ENCODE results near the gene TRAF4.
"Not testable (repeated sequence)": the region's sequence is repeated elsewhere in the genome, so short reads cannot be mapped to it uniquely, and the experiment has no call there.

TRAF4 gene

DNA sequence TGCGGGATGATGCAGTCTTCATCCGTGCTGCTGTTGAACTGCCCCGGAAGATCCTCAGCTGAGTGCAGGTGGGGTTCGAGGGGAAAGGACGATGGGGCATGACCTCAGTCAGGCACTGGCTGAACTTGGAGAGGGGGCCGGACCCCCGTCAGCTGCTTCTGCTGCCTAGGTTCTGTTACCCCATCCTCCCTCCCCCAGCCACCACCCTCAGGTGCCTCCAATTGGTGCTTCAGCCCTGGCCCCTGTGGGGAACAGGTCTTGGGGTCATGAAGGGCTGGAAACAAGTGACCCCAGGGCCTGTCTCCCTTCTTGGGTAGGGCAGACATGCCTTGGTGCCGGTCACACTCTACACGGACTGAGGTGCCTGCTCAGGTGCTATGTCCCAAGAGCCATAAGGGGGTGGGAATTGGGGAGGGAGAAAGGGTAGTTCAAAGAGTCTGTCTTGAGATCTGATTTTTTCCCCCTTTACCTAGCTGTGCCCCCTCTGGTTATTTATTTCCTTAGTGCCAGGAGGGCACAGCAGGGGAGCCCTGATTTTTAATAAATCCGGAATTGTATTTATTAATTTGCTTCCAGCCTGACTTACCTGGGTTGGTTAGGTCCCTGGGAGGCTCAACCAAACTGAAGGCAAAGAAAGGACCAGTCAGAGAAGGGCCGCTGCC lies 5.8 kb downstream of the TRAF4 start:
- no peak for DNase-seq

DNA sequence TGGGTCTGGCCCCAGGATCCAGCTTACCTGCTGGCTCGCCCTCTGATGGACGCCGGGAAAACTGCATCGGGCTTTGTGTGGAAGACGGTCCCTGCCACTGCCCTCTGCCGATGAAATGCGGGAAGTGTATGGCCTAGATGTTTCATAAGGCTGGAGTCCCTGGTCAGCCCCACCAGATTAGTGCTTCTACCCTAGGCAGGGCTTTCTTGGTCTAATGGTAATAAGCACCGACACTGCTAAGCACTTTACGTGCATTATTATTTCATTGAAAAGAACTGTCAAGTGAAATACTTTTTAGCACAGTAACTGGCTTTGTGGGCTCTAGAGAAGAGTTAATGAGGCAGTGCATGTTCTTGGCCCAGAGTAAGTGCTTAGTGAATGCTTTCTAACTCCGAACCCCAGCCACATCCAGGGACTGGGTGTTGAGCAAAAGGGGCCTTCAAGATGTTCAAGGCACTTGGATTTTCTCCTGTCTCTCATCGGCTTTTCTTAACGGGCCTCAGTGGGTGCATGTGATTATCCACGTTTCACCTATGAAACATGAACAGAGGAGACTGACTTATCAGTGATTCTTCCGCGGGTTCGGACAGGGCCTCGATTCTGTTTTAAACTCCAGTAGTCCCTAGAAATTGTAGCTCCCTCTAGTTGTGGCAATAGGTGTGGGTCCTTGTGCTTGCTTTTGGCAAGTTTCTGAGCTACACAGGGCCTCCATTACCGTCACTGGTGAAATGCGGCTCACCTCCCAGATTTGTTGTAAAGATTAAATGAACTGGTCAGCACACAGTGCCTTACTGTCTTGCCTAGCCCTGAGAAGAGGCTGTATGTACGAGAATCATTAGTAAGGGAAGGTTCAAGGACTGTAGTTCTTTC lies 6.6 kb downstream of the TRAF4 start:
- peak; percentile 95 for DNase-seq

GRCh38 chr17:28751600-28752366 lies 8.0 kb downstream of the TRAF4 start:
- DNase-seq = no peak

DNA sequence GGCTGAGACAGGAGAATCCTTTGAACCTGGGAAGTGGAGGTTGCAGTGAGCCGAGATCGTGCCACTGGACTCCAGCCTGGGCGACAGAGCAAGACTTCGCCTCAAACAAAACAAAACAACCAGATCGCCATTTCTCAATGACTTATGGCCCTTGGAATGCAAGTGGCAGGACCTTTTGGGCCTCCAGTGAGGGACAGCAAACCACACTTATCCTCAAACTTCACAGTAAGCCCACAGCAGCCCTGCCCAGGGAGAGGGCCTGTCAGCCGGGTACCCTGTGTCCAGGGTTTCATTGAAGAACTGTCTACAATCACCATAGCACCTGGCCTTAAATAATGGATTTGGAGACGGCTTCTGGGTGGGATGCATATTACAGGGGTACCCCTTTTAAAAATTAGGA lies 11.7 kb downstream of the TRAF4 start:
- DNase-seq = no peak

DNA sequence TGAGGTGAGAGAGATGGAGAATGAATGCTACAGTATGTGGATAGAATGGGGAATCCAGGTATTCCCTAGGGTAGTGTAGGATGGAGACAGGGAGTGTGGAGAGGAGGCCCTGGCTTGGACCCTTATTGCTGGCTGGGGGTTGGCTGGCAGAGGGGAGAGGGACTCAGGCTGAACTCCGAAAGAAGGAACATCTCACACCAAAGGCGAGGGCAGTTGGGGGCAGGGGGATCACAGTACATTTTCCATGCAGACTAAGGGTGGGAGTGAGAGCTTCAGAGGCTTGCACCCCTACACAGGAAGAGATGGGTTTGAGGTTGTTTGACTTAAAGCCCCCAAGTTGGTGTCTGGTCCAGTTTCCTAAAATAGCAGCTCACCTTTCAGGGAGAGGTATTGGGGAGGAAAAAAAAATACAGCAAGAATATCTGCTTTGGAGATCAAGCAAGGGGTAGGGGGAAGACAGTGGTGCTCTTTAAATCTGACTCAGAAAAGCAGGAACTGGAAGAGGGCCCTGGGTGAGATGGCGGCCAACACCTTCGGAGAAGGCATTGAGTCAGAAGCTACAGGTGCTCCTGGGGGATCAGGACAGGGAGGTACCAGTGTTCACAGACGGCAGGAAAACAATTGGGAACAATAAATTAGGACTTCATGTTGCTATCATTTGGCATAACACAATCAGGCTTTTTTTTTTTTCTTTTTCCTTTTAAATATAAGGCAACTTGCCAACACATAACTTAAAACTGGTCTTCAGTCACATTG lies 12.4 kb downstream of the TRAF4 start:
- DNase-seq = no peak

- no peak for DNase-seq
Measured at GRCh38 chr17:28758411-28759121, 14.8 kb downstream of the TRAF4 start.

- DNase-seq = no peak
Measured at GRCh38 chr17:28759256-28759865, 15.6 kb downstream of the TRAF4 start.

- DNase-seq = no peak
Measured at GRCh38 chr17:28760601-28761562, 17.1 kb downstream of the TRAF4 start.

GRCh38 chr17:28763137-28763799 lies 19.5 kb downstream of the TRAF4 start:
- DNase-seq = no peak

DNA sequence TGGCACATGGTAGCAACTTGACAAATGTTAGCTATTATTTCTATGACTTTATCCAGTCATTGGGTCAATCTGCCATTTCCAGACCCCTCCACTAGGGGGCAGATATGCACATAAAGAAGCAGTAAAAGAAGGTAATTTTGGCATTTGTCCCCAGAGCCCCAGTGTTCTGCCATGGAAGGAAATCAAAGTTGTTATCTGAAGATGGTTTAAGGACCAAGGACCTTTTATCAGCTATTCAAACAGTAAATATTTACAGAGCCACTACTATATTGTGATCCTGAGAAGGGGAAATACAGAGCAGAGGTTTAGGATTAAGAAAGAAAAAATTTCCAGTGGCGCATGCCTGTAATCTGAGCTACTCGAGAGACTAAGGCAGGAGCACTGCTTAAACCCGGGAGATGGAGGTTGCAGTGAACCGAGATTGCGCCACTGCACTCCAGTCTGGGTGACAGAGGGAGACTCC lies 20.0 kb downstream of the TRAF4 start:
- DNase-seq = peak; percentile 87

DNA sequence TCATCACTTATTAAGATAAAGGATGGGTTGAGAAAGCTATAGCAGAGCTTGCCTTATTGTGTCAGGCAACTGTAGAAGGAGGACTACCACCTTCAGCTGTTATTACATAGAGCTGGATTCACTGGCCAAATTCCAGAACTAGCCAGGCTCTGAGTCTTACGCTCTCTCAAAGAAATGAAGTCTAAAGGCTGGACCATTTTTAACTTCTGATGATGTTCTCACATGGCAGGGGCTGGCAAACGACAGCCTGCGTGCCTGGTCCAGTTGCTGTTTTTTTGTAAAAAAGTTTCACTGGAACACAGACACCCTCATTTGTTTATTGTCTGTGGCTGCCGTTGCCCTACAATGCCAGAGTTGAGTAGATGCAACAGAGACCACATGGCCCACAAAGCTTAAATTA lies 21.2 kb downstream of the TRAF4 start:
- DNase-seq = no peak

DNA sequence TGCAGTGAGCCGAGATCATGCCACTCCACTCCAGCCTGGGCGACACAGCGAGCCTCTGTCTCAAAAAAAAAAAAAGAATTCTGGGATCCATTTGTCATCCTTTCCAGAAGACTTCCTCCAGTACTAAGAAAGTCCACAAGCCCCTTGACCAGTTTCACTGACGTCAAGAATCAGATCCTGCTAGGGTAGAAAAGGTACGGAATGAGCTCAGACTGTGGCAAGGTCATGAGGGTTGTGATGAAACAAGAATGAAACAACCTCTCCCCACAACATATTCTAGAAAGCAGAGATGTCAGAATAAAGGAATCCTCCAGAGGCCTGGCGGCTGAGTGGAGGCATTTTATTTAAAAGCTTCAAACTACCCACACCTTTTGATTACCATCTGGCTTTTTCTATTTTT lies 29.9 kb downstream of the TRAF4 start:
- no peak for DNase-seq

DNA sequence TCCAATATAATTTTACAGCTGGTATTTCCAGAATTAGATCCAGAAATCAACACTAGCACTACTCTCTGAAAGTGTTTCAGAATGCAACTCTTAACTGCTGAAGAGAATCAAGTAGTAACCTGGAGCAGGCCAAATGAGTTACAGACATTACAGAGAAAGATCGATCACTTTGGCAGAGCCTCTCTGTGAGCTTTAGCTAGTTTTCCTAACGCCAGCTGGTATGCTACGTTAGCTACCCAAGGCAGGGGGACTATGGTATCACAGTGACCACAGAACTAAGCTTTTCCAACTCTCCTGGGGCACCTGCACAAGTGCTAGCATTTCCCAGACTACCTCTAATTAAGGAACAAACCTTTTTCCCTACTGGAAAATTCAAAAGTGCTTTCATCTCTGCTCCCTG lies 30.4 kb downstream of the TRAF4 start:
- DNase-seq = no peak

- no peak for DNase-seq
Measured at GRCh38 chr17:28777178-28777577, 33.4 kb downstream of the TRAF4 start.

- not testable (repeated sequence) for DNase-seq
Measured at GRCh38 chr17:28779601-28780000, 35.8 kb downstream of the TRAF4 start.

DNA sequence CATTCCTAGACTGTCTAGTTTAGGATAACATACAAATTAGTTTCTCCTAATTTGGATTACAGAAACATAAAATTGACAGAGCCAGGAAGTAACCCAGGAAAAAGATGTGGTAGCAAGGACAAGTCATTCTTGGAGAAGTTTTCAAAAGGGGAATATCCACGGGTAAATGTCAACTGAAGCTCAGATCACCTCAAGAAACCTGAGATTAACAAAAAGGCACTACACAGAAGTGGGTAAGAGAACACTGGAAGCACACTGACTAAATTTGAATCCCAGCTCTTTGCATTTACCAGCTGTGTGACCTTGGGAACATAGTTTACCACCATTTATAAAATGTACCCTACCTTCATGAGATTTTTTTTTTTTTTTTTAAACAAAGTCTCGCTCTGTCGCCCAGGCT lies 39.4 kb downstream of the TRAF4 start:
- DNase-seq = no peak

- DNase-seq = no peak
Measured at GRCh38 chr17:28788100-28788499, 44.3 kb downstream of the TRAF4 start.

- no peak for DNase-seq
Measured at GRCh38 chr17:28792877-28793661, 49.3 kb downstream of the TRAF4 start.

DNA sequence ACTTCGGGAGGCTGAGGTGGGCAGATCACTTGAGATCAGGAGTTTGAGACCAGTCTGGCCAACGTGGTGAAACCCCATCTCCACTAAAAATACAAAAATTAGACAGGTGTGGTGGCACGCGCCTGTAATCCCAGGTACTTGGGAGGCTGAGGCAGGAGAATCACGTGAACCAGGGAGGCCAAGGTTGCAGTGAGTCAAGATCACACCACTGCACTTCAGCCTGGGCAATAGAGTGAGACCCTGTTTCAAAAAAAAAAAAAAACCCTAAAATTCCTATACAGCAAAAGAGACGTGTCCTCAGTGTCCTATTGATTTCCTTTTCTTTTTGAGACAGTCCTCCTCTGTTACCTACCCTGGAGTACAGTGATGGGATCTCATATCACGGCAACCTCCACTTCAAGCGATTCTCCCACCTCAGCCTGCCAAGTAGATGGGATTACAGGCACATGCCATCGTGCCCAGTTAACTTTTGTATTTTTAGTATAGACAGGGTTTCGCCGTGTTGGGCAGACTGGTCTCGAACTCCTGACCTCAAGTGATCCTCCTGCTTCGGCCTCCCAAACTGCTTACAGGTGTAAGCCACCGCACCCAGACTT lies 51.1 kb downstream of the TRAF4 start:
- not testable (repeated sequence) for DNase-seq
